GM12875 (cell line): ENCODE results near the gene UBD.

Experiments
- H3K4me3 ChIP-seq: one replicate; pipeline ENCODE4 v1.5.1; 2011; ENCODE audit warnings: low read depth, low read length, control low read depth
- CTCF ChIP-seq: IDR thresholded peaks from 2 replicates; pipeline ENCODE4 v1.5.1; 2011; ENCODE audit warnings: low read depth, mild to moderate bottlenecking, control low read depth, inconsistent platforms, low read length, moderate library complexity, borderline replicate concordance; ENCODE audit not compliant: insufficient read depth

UBD gene

GRCh38 chr6:29577544-29577943 lies 18.0 kb upstream of the UBD start:
- TF ChIP-seq CTCF, result no peak
- H3K4me3 ChIP-seq, result no peak overlapping the region

- TF ChIP-seq CTCF, result no peak
- H3K4me3 ChIP-seq, result no peak overlapping the region
These were observed 16.5 kb upstream of the UBD start for GRCh38 chr6:29576056-29576455.

- no peak for TF ChIP-seq CTCF
- no peak overlapping the region for H3K4me3 ChIP-seq
These were observed 8.5 kb upstream of the UBD start for GRCh38 chr6:29567991-29568390.

- no peak overlapping the region for H3K4me3 ChIP-seq
- TF ChIP-seq CTCF, result no peak
These were observed 8.0 kb upstream of the UBD start for GRCh38 chr6:29567541-29567940.

- no peak overlapping the region for H3K4me3 ChIP-seq
- TF ChIP-seq CTCF, result no peak
These were observed 7.3 kb upstream of the UBD start for GRCh38 chr6:29566856-29567255.

- H3K4me3 ChIP-seq, result no peak overlapping the region
- no peak for TF ChIP-seq CTCF
These were observed 5.3 kb upstream of the UBD start for GRCh38 chr6:29564875-29565274.

GRCh38 chr6:29563435-29563965 lies 4.0 kb upstream of the UBD start:
- no peak for TF ChIP-seq CTCF
- H3K4me3 ChIP-seq, result no peak overlapping the region
